ENCODE data around the gene DPYD.

DPYD gene

DNA sequence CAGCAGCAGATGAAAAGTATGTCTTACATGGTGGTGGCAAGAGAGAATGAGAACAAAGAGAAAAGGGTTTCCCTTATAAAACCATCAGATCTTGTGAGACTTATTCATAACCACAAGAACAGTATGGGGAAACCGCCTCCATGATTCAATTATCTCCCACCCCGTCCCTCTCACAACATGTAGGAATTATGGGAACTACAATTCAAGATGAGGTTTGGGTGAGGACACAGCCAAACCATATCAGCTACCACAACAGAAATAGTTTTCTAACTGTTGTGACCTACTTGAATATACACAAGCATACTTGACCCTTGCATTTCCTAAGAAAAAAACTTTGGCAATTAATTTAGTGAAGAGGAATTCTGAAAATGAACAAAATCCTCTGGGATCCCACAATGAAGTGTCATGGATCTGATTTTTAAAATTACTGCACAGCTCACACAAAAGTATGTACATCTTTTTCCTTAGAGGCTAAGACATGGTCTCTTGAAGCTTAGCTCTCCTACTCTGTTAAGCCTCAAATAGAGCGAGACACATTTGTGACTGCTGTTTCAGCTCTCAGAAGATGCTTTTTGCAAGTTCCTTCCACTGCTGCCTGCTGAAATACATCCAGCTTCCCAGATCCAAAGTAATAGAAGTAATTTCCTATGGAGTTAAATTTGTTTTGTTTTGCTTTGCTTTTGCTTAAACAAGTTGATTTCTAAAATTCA lies 265.8 kb downstream of the DPYD start:
- TF ChIP-seq ZFX (IDR thresholded peaks at IDR 0.05; ENCODE audit: borderline replicate concordance) = no peak
- TF ChIP-seq, protein P1, sequence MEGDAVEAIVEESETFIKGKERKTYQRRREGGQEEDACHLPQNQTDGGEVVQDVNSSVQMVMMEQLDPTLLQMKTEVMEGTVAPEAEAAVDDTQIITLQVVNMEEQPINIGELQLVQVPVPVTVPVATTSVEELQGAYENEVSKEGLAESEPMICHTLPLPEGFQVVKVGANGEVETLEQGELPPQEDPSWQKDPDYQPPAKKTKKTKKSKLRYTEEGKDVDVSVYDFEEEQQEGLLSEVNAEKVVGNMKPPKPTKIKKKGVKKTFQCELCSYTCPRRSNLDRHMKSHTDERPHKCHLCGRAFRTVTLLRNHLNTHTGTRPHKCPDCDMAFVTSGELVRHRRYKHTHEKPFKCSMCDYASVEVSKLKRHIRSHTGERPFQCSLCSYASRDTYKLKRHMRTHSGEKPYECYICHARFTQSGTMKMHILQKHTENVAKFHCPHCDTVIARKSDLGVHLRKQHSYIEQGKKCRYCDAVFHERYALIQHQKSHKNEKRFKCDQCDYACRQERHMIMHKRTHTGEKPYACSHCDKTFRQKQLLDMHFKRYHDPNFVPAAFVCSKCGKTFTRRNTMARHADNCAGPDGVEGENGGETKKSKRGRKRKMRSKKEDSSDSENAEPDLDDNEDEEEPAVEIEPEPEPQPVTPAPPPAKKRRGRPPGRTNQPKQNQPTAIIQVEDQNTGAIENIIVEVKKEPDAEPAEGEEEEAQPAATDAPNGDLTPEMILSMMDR (IDR thresholded peaks at IDR 0.05) = no peak
- no peak overlapping the region for H3K27ac ChIP-seq

DNA sequence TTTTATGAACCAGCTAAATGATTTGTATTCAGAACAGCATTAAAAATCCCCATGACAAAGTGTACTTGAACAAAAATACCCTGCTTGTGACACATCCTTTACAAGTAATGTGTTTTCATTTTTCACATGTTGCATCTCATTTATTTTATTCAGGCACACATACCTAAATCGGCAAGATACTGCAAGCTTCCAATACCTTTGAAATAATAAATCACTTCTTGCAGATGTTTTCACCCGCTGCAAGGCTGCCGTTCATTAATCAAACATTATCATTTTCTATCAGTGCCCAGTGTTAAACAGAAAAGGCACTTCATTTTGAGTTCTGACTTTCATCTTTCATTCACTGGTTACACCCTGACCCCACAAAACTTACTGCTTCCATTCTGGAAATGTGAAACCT lies 269.6 kb downstream of the DPYD start:
- TF ChIP-seq ZFX (IDR thresholded peaks at IDR 0.05; ENCODE audit: borderline replicate concordance) = no peak
- TF ChIP-seq, protein P1 (IDR thresholded peaks at IDR 0.05) = no peak
- no peak overlapping the region for H3K27ac ChIP-seq

DNA sequence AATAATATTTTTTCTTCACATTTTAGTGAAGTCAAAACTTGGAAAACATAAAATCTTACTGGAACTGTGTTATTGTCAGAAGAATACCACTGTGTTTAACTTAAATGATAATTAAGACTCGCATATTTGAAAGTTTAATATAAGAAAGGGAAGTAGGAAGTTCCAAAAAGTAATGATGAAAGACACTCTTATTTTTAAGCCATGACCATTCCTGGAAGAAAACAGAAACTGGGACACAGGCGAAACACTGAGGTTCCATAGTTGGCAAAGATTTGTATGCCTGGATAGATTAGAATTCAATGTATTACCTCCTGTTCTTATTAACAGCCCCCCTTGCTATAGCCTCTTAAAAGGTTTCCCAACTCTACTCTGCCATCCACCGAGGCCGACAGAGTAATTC lies 271.2 kb downstream of the DPYD start:
- no peak overlapping the region for H3K27ac ChIP-seq
- TF ChIP-seq, protein P1 (IDR thresholded peaks at IDR 0.05) = no peak
- no peak for TF ChIP-seq ZFX (IDR thresholded peaks at IDR 0.05; ENCODE audit: borderline replicate concordance)

DNA sequence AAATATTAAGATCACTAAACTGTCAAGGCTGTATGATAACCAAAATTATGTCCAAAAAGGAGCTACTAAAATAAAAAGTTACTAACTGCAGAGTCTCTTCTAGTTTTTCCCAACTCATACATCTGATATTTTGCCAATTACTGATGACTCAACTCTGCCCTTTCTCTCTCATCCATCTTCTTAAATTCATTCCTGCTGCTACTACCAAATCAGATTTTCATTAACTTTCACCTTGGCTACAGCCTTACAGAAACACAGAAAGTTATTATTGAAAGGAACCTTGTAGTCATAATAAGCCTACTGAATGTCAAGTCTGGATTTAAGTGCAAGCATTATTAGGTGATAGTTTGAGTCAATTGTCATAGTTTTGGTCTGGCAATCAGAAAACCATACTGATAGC lies 273.1 kb downstream of the DPYD start:
- TF ChIP-seq, protein P1 (IDR thresholded peaks at IDR 0.05) = no peak
- no peak for TF ChIP-seq ZFX (IDR thresholded peaks at IDR 0.05; ENCODE audit: borderline replicate concordance)
- no peak overlapping the region for H3K27ac ChIP-seq

DNA sequence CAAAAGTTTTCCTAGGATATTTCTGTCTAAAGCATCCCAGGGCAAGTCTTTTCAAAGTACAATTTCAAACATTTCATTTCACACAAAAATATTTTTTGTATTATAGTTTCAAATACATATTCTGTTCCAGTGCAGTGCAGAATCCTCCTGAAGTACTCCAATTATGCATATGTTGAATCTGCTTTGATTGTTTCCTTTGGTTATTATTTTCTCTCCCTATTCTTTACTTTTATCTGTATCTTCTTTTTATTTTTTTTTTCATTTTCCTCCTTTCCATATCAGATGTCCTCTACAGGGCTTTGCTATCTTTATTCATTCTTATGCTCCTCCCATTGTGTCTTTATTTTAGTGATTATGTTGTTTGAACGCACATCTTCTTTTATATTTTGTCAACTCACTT lies 274.8 kb downstream of the DPYD start:
- no peak overlapping the region for H3K27ac ChIP-seq
- TF ChIP-seq, protein P1 (IDR thresholded peaks at IDR 0.05) = no peak
- no peak for TF ChIP-seq ZFX (IDR thresholded peaks at IDR 0.05; ENCODE audit: borderline replicate concordance)

DNA sequence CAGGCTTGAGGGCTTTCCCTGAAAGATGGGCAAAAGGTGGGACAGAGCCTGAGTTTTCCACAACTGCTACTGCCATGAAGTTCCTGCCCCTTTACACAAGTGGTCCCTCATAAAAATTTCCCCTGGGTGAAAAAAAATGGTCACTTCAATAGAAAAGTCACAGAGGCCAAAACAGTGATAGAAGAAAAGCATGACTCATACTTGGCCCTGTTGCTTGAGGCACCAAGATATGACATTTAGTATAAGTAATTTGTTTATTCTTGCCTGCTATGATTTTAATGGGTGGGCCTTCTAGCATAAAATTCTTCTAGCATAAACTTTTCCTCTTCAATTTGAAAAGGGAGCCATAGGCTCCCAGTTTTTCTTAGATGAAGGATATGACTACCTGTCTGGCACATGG lies 280.2 kb downstream of the DPYD start:
- TF ChIP-seq, protein P1 (IDR thresholded peaks at IDR 0.05) = no peak
- no peak for TF ChIP-seq ZFX (IDR thresholded peaks at IDR 0.05; ENCODE audit: borderline replicate concordance)
- no peak overlapping the region for H3K27ac ChIP-seq

DNA sequence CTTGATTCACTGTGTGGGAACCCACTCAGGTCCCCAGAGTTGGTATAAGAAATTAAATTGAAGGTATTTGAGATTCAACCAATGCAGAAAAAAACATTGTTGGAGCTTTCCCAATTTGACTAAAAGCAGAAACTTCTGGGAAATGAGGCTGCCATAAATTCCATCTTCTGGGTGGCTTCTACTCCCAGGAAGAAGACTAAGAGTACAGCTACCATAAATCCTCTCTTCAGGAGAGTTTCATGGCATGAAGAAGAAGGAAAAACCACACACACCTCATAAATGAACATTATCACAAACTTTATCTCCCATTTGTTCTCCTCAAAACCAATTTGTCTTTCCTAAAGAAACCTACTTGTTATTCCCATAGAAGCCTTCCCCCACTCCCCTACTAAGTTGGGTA lies 283.9 kb downstream of the DPYD start:
- no peak overlapping the region for H3K27ac ChIP-seq
- no peak for TF ChIP-seq ZFX (IDR thresholded peaks at IDR 0.05; ENCODE audit: borderline replicate concordance)
- TF ChIP-seq, protein P1 (IDR thresholded peaks at IDR 0.05) = no peak
